HG03045 (cell line): ENCODE results near the gene DNAJC18.
"Not testable (repeated sequence)": the region's sequence is repeated elsewhere in the genome, so short reads cannot be mapped to it uniquely, and the experiment has no call there.

Experiments used
- ATAC-seq: cut with Tn5 transposase; IDR thresholded peaks from one replicate; pipeline ENCODE4 v1.9.1; 2021; ENCODE audit warnings: mild to moderate bottlenecking, moderate library complexity; ENCODE audit not compliant: unreplicated experiment

The DNAJC18 gene

DNA sequence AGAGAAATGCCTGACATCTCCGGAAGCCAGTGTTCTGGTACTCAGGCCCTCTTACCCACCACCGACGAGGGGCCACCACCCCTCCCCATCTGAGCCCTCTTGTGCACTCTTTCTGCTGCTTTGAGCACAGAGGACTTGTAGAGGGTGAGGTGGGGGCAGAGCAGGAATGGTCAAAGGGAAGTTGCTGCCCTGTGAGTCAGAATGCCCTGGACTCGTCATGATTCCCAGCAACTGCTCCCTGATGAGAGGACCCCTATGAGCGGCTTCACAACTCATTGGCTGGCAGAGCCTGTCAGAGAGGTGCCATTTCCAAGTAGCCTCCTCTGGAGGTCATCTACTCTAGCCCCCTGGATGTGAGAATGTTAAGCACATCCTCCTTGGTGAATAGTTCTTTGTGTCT is 22.4 kb upstream of the DNAJC18 start:
- ATAC-seq = no peak

DNA sequence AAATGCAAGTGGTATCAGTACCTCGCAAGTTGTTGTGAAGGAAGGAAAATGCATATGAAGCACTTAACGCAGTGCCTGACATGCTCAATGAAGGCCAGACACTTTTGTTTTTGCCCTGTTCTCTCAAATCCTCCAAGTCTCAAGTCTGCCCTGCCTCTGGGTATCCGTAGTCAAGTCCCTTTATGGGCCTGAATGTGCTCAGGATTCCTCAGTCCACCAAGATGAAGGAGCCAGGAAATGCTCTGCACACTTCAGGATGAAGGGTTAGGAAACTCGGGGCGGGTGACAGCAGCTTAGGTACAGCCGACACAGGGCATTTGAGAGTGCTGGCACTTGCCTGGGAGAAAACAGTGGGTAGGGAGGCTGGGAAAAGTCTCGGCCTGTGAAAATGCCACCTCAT is 21.9 kb upstream of the DNAJC18 start:
- ATAC-seq = no peak

DNA sequence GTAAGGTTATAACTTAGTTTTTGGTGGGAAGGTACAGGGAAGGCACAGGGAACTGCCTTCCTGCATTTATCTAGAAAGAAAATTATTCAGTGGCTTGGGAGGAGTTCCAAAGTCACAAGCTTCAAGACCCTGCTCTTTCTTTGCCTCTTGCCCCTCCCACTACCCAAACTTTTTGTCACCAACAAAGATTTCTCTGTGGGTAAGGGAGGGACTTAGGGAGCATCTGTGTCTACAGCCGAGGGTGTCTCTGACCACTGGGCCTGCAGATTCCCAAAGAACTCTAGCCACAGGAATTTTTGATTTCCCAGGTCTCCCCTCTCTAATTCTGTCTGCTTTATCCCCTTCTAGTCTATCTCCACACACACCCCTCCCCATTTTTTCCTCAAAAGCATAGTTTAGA is 21.1 kb upstream of the DNAJC18 start:
- ATAC-seq = no peak

DNA sequence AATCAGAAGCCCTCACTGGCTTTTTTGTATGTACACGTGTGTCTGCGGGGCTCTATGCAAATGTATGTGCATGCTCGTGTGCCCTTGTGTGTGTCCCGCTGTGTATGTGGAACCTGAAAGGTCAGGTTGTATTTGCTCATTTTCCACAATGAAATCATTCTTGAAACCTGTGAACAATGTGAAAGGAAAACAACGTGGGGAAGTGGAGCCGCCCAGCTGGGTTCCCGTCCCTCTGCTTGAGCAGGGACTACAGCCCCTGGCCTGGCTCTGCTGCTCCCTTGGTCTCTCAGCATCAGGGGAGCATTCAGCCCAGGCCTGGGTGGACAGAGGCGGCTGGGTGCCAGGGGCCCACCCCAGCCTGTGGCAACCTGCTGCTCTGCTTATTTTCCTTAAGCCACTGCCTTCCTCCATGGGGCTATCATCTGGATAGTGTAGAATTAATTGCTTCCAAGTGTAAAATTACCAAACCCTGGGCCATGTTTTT is 20.2 kb upstream of the DNAJC18 start:
- no peak for ATAC-seq

DNA sequence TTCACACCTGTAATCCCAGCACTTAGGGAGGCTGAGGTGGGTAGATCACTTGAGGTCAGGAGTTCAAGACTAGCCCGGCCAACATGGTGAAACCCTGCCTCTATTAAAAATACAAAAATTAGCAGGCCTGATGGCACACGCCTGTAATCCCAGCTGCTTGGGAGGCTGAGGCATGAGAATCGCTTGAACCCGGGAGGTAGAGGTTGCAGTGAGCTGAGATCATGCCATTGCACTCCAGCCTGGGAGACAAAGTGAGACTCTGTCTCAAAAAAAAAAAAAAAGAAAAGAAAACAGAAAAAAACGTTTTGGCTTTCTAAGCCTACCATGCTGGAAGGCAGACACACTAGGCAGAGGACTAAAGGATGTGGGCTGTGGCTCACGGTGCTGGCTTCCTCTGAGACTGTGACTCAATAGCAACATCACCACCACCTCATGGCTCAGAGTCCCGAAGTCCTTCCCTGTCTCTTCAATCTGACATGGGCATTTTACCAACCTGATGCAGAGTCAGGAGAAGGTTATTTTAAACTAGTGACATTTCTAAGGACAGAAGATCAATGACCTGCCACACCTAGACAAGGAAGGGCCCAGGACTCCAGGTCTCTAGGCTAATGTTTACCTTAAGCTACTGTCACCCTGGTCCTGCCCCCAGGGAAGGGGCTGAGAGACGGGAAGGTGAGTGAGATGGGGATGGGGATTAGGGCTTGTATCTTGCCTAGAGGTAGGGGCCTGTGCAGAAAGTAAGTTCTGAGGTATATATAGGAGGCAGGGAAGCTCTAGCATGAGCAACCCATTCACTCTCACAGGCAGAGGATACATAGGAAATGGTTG is 19.5 kb upstream of the DNAJC18 start:
- ATAC-seq = peak; percentile 39

DNA sequence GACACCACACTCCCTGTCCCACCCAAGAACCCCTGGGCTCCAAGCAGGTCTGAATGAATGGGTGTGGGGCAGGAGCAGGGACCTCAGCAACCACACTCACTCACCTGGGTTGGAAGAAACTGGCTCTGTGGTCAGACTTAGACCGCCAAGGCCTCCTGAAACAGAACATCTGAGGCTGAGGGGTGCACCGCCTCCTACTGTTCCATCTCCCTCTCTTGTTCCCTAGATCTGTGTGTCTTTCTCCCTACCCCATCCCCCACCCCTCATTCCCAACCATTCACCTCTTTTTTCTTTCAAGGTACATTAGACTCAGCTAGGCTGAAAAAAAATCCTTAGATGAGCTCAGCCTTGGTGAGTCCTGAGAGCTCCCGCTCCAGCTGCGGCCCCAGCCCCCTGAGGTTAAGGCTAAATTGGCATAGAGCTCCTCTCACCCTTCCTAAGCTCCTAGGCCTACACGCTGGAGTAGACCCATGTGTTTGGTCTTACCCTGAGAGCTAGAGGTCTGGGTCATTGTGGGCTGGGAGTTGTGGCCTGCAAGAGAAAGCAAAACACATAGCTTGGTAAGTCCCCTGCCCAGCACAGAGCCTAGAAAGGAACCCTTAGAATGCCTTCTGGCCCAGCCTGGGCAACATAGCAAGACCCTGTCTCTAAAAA is 18.5 kb upstream of the DNAJC18 start:
- ATAC-seq = peak; percentile 41

DNA sequence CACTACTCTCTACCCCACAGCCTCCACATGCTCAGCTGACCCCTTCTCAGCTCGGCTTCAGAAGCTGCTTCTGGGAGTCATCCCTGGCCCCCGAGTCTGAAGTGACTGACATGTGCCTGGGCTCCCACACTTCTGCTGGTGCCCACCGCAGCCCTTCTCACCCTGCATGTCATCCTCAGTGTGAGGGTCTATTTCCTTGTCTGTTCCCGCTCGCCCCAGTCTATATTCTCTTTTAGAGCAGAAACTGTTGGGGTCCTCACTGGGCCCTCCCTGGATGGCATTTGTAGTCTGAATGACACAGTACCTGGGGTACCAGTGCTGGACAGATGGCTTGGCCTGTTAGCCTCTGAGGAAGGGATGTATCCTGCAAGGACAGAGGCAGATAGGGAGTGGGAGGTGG is 17.9 kb upstream of the DNAJC18 start:
- no peak for ATAC-seq

DNA sequence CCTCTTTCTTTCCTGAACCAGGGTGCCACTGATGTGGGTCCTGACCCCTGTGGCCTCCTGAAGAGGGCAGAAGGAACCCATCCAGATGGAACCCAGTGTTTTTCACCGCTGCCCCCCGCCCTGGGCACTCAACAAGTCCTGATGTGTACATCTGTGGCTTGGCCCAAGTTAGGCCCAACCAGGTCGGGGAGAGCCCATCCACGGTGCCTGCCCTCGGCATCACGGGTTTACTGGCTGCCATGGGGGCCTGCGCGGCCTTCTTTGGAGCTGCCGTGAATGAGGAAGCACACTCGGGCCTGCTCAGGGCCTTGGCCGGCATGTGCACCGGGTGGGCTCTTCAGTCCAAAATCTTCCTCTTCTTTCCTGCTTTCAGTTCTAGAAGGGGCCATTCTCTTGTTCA is 17.5 kb upstream of the DNAJC18 start:
- ATAC-seq = no peak

DNA sequence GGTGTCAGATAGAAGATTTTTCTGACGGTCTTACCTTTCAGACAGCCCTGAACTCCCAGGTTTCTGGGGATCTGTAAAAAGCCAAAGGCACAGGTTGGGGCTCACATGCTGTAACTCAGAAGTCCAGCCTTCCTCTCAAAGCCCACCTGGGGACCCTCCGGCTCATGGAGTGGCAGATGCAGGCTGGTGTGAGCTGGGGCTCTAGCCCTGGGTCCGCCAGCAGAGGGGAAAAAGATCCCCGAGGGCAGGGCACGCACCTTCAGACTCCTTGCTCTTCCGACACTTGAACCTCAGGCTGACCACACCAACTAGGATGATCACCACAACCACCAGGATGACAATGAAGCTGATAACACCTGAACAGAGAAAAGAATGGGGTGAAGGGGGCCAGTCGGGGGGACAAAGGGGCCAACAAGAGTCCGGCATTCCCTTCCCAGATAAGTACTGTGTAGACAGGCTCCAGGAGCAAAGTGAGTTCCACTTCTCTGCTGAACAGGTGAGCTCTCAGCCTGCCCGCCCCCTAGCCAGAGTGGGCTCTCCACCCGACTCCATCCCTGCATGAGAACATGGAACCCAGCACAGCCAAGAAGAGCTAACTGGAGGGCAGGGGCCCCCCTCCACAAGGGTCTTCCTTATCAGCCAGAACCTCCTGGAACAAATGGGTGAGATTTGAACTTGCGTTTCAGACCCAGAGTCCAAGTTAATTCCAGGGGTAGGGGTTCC is 15.4 kb upstream of the DNAJC18 start:
- ATAC-seq = no peak

DNA sequence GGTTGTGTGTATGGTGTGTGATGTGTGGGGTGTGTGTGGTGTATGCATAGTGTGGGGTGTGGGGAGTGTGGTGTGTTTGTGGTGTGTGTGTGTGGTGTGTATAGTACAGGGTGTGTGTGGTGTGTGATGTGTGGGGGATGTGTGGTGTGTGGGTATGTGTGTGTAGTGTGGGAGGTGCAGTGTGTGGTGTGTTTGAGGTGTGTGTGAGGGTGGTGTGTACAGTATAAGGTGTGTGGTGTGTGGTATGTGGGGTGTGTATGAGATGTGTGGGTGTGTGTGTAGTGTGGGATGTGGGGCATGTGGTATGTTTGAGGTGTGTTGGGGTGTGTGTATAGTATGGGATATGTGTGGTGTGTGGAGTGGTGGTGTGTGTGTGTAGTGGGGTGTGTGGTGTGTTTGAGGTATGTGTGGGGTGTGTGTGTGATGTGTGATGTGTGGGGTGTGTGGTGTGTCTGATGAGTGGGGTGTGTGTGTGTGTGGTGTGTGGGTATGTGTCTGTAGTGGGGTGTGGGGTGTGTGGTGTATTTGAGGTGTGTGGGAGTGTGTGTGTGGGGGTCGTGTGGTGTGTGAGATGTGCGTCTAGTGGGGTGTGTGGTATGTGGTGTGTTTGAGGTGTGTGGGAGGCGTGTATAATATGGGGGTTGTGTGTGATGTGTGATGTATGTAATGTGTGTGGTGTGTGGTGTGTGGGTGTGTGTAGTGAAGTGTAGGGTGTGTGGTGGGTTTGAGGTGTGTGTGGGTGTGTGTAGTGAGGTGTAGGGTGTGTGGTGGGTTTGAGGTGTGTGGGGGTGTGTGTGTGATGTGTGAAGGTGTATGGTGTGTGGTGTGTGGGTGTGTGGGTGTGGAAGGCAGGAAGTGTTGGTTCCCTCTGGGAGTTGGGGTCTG is 14.6 kb upstream of the DNAJC18 start:
- ATAC-seq = no peak

DNA sequence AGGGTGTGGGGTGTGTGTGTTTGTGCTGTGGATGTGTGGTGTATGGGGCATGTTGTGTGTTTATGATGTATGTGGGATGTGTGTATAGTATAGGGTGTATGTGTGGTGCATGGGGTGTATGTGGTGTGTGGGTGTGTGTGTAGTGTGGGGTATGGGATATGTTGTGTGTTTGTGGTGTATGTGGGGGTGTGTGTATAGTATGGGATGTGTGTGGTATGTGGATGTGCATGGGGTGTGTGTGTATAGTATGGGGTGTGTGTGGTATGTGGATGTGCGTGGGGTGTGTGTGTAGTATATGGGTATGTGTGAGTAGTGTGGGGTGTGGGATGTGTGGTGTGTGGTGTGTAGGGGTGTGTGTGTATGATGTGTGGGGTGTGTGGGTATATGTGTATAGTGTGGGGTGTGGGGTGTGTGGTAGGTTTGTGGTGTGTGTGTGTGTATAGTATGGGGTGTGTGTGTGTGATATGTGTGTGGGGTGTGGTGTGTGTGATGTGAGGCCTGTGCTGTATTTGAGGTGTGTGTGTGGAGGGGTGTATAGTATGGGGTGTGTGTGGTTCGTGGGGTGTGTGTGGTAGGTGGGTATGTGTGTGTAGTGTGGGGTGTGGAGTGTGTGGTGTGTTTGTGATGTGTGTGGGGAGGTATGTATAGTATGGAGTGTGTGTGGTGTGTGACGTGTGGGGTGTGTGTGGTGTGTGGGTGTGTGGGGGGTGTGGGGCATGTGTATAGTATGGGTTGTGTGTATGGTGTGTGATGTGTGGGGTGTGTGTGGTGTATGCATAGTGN is 12.7 kb upstream of the DNAJC18 start:
- no peak for ATAC-seq

DNA sequence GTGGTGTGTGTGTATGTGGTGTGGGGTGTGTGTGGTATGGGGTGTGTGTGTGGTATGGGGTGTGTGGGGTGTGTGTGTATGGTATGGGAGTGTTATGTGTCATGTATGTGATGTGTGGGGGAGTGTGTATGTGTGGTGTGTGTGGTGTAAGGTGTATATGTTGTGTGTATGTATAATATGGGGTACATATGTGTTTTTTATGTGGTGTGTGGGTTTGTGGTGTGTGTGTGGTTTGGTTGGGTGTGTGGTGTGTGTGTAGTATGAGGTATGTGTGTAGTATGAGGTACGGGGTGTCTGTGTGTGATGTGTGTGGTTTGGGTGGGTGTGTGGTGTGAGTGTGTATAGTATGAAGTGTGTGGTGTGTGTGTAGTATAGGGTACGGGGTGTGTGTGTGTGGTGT is 11.9 kb upstream of the DNAJC18 start:
- no peak for ATAC-seq

DNA sequence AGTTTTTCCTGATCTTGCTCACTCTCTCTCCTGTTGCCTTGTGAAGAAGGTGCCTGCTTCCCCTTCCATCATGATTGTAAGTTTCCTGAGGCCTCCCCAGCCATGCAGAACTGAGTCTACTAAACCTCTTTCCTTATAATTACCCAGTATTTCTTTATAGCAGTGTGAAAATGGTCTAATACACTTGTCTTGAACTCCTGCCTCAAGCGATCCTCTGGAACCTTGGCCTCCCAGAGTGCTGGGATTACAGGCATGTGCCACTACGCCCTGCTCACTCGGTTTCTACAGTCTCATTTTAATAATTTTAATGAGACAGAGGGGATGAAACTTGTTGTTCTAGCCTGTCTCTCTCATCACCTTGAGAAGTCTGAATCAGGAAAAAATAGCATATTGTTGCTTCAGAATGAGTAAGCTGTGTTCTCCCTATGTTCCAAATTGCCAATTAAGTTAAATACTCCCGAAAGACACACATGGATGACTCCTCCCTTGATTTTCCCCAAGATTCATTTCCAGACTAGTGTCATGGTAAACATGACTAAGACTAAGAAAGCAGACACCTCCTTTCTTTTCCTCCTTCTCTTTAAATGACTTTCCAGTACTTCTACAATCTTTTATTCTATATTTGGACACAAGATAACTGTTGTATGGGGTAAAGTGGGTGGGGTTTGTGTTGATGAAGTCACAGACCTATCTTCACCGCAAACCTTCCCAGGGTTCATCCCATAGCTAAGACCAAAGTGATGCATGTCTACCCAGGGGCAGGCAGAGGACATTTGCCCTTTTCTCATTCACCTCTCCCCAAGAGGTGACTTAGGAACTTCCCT is 7.8 kb upstream of the DNAJC18 start:
- peak; percentile 67 for ATAC-seq

DNA sequence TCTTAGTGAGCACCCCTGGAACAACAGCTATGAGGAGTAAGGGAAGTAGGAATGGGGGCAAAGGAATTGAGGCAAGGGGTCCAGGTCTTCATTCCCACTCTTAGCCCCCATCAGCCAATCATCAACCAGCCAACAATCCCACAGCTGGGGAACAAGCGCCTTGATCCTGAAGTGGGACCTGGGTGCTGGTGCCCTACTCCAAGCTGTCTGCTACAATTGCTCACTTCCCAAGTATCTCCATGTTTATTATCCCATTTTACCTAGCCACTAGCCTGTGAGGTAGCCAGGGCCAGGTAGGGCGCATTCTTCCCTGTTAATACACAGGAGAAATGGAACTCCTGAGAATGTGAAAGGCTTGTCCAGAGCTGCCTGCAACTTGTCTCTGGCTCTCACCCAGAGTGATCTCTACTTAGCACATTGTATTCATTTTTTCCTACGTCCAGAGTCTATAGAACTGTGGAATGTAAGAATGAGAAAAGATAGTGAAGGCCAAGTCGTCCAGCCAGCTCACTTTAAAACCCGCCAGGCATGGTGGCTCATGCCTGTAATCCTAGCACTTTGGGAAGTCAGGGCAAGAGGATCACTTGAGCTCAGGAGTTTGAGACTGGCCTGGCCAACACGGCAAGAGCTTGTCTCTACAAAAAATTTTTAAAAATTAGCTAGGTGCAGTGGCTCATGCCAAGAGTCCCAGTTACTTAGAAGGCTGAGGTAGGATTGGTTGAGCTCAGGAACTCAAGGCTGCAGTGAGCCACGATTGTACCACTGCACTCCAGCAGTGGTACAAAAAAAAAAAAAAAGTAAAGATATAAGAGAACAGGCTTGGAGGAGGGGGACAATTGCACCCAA is 6.2 kb upstream of the DNAJC18 start:
- no peak for ATAC-seq

DNA sequence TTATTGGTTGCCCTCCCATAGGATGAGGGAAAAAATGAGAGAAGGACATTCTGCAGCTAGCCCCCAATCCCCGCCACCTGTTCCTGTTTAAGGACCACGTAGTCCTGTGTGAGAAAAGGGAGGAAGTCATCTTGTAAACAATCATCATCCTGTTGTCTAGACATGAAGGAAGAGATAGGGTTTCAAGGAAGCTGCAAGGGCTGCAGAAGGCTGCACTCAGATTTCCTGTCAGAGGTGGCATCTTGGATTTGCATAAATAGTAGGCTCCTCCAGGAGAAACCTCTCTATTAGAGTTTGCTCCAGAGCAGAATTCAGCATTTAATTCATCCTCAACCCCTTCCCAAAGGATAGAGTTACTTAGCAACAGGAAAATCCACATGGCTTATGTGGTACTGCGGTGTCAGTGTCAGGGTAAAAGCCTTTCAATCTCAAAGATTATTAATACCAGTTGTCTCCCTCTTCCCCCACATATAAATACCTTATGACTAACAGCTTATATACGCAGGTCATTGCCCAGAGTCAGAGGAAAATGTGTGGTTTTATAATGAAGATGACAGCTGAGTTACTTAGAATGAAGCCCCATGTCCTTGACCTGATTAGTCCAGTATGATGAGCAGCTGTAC is 4.6 kb upstream of the DNAJC18 start:
- ATAC-seq = no peak

DNA sequence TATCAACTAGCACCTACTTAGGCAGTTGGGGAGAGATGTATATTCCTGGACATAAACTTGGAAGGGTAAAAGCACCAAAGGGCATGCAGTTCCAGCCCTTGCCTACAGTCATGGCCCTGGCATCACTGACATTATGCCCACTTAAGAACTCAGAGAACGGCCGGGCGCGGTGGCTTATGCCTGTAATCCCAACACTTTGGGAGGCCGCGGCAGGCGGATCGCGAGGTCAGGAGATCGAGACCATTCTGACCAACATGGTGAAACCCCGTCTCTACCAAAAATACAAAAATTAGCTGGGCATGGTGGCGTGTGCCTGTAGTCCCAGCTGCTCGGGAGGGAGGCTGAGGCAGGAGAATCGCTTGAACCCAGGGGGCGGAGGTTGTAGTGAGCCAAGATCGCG is 1.1 kb upstream of the DNAJC18 start:
- ATAC-seq = not testable (repeated sequence)

DNA sequence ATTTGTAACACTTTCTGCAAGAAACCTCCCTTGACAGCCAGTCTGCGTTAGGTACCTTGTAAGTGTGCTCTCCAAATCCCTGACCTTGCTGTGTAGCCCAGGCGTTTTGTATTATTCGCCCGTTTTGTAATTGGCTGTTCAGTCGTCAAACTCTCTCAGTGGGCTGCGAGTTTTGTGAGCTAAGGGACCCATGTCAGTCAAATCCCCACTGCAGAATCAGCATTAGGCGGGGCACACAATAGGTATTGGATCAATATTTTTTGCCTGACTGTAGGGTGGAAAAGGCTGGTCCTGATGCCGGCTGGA is 665 bp downstream of the DNAJC18 start:
- no peak for ATAC-seq

DNA sequence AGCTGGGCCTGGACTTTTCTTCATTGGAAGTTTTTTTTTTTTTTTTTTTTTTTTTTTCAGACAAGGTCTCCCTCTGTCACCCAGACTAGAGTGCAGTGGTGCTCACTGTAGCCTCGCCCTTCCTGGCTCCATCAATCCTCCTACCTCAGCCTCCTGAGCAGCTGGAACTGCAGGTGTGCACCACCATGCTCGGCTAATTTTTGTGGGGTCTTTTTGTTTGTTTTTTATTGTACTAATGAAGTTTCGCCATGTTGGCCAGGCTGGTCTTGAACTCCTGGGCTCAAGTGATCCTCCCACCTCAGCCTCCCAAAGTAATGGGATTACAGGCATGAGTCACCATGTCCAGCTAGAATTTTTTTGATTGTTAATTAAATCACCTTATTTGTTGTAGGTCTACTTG is 3.6 kb downstream of the DNAJC18 start:
- no peak for ATAC-seq
